NCI-H146 treated with DMSO at 0.1 percent for 48 hours (cell line): Measurements from ENCODE around the gene TMTC1.
"Not testable (repeated sequence)": the region's sequence is repeated elsewhere in the genome, so short reads cannot be mapped to it uniquely, and the experiment has no call there.

Experiments
- DNase-seq: peaks from one replicate; lab custom pipeline; 2025; ENCODE audit not compliant: unreplicated experiment; lab: John Stamatoyannopoulos, UW

Gene TMTC1

DNA sequence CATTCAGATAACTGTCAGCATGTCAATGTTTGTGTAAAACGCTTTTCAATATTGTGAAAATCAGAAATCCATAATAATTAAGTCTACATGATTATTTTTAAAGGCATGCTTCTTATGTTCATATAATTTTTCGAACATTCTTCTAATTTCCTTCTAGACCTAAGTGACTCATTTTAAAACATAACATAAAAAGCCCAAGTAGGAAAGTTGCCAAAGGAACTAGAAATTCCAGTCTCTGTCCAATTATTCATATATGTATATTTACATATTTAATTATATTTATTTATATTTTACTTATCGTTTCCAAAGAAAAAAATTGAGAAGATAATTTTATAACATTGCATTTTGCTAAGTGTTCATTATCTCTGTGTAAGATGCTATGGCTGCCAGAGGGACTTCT, 110.4 kb downstream of the TMTC1 start:
- DNase-seq: no peak

DNA sequence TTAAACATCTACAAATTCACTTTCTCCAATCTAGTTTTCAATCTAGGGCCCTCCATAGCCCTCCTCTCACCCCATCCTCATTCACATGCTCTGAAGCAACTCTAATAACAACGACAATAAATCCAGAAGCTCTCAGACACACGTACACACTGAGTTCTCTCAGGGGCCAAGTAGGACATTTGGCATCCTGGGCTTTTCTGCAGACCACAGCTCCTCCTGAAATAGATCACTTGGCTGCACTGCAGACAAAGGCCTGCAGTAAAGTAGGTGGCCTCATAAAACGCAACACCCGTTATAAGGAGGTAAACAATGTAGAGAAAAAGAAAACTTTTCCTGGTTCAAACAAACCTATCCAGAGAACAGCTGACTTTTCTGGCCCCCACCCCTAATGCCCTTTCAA, 111.2 kb downstream of the TMTC1 start:
- DNase-seq: no peak

DNA sequence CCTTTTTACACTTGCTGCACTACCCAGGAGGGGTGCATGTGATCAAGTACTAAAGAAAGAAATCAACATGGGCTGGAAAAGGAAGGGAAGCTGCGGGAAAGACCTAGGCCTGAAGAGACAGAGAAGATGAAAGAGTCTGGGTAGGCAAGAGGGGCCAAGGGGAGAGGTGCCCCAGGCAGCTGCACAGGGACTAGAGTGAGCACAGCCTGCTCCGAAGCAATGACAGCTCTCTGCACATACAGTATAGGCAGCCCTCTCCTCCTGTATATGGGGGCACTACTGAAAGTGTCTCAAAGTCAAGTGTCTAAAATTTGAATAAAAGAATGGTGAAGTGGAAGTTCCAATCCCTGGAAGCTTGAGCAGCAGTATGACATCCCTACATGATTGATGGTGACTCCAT, 112.0 kb downstream of the TMTC1 start:
- no peak for DNase-seq

DNA sequence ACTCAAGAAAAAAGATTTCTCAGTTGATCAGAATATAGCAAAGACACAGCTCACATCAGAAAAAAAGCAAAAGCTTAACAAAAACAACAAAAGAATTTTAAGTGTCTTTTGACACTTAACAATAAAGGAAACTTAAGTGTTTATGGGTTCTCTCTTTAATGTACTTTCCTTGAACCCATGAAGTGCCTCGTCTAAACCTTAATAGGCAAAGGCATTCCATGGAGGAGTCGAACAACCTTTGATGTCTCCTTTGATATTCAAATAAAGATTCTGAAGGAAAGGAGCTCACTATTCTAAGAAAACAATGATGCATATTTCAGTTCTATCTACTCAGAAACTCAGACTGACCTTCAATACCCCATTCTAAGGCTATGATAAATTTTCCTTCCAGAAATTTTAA, 116.7 kb downstream of the TMTC1 start:
- no peak for DNase-seq

DNA sequence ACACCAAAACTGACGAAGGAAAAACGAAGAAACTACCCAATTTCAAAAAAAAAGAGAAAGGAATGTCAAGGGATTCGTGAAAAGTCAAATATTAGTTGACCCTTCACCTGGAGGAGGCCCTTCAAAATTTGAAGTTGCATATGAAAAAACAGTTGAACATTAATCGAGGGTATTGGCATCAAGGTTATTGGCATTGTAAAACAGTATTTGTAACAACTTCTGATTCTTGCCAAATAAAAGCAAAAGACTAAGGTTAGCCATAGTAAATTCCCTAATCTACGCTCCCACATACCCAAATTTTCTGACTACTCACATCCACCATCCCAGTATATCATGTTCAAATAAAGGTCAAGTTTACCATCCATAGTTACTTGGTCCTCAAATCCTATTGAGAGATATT, 118.6 kb downstream of the TMTC1 start:
- DNase-seq: no peak

DNA sequence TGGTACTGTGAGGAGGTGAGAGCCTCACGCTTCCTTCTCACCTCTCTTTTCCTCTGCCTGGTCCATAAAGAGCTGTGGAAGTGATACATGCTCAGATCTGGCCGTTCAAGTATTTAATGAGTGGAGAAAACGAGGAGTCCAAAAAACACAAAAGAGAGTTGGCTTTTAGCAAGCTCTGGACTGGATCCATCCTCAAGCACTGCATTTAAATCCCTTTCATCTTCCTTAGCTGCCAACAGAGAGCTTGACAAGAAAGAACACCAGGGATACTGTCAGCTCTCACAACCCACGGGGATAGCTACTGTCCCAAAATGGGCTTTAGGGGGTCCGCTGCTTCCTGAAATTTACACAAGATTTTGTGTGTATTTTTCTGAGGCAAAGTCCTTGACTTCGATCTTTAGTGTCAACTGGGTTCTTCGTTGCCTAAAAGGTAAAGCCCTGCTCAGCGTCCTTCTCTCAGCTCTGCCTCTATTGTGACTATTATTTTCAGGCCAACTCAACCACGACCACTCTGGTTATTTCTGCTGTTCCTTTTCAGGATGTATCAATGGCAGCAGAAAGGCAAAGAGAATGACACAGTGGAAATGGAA, 120.9 kb downstream of the TMTC1 start:
- DNase-seq: no peak

DNA sequence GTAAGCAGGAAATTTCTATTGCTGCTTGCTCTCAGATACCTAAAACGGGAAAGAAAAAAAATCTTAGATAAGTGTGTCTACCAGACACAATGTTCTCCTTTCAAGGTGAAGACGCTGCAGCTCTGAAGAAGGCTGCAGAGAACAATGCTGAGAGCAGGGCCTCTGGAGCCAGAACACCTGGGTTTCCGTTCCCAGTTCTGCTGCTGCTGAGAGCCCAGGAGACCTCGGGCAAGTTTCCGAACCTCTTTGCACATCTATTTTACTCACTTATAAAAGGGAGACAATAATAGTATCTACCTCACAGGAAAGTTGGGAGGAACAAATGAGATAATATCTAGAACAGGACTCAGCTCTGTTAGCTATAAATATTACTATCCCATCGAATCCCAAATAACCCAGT, 122.9 kb downstream of the TMTC1 start:
- DNase-seq: no peak

DNA sequence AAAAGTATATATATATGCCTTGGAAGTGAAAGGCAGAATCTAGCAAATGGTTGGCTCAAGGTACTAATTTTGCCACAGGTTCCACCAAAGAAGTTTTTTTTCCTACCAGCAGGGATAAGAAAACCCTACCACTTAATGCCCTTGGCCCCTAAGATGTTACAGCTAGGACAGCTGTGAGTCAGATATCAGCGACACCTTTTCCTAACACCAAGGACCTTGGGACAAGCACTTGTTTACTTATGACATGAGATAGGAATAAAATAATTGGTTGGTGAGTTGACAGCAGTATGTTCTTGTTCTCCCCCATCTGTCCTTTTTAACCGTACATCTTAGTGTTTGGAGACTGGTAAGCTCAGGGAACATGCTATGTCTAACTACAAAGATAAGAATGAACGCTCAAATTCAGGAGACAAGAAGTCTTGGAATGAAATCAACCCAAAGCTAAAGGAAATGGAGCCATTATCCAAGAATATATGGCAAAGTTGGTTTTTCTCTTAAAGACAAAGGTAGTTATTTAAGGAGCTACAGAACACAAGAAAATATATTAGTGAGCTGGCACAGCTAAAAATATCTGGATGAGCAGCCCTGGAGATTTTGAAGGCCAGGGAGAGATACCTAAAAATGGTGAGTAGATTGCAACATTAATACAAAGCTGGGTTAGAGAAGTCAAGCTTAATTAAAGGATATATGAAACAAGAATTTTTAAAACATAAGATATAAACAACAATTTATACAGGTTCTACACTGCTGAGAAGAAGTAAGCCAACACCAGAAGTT, 126.8 kb downstream of the TMTC1 start:
- DNase-seq: no peak

DNA sequence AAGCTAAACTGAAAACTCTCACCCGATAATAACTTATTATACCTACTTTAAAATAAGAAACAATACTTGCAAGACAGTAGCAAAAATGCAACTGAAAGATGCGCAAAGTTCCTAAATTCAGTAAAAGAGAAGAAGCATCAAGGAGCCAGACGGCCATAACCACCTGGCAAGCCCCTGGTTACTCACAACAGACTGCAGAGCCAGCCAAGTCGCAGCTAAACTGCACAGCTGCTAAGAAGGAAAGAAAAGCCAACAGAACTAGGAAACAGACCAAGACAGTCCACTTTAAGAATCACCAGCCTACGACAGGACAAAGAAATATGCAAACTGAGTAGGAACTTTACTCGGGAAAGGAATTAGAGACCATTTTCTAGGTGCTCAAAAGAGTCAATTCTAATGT, 127.9 kb downstream of the TMTC1 start:
- no peak for DNase-seq

DNA sequence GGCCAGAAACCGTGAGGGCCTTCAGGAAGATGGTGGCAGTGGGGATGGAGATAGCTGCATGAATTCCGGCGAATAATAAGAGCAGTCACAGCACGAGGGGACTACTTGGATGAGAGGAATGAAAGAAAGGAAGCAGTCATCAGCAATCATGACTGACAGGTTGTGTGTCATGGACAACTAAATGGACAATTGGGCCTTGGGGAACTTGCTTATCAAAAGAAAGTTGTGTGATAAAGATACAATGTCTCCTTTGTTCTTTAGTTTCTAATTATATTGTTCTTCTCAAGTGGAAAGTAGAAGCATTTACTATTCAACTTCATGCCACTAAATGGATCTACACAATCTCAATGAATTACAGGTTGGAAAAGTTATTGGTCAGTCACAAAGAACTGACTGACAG, 130.5 kb downstream of the TMTC1 start:
- no peak for DNase-seq

DNA sequence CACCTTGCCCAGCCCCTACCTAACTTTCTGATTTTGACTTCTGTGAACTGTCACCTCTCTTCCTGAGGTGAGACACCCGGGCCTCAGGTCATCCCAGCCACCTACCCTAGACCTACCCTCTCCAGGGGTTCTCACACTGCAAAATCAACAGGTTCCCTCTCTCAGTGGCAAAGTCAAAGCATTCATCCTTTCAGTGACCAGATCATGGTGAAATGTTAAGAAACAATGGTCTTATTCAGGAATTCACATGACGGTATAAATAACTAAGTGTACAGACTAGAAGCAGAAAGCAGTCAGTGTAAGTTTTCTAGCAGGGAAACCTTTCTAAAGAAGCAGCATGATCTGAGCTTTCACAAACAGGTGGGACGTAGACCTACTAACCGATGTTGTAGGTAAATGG, 133.4 kb downstream of the TMTC1 start:
- no peak for DNase-seq

DNA sequence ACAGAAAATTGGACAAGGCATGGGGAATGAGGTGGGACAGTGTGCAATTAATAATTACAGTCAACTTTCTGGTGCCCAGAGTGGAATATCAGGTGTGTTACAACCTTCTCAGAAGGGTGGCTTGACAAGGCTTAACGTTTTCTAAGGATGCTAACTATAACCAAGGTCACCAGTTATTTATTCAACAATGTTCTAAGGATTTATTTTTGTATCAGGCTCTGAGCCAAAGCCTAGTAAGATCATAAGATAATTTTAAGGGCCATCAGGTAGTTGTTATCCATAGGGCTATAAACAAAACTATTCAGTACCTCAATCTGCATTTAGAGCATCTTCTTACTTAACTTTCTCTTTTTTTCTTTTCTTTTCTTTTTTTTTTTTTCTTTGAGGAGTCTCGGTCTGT, 134.0 kb downstream of the TMTC1 start:
- no peak for DNase-seq

DNA sequence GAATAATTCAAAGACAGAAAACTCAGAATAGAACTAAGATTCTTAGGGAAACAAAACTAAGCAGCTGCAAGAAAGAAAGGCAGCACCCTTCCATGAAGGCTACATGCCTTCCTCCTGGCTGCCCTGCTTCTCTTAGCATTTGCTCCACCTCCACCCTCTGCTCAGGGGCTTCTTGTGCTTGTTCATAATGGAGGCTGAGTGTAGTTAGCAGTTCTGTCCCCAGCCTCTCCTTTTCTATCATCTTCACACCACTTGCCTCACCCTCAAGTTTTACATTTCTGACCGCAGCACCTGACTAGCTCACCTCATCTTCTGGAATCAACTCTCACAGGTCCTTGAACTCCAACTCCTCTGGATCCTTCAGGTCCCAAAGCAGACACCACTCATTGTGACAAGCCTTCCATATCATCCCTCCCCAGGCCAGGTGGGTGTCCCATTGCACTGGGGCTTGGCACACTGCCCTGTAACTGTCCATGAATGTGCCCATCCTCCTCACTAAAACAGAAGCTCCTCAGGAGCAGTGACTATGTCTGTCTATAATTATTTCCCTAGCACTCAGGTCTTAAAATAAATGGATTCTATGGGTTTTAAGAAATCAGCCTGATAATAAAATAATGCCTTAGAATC, 139.1 kb downstream of the TMTC1 start:
- DNase-seq: no peak

DNA sequence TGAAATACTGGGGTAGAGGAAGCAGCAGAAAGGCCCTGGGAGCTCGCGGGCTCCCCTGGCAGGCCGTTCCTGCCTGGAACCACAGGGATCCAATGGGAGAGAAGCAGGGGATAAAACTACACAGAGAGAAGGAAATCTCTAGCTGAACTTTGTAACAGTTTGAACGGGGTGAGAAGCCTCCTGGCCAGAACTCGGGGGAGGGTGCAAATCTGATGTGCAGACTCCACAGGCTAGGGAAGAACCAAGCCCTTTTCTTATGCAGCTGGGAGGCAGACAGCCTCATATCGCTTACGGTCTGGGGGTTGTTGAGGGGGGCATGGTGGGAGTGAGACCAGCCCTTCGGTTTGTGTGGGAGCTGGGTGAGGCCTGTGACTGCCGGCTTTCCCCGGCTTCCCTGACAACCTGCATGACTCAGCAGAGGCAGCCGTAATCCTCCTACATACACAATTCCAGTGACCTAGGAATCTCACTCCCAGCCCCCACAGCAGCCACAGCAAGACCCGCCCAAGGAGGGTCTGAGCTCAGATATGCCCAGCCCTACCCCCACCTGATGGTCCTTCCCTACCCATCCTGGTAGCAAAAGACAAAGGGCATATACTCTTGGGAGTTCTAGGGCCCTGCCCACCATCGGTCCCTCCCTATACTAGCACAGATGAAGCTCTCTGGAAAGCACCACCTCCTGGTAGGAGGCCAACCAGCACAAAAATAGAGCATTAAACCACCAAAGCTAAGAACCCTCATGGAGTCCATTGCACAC, 143.0 kb downstream of the TMTC1 start:
- DNase-seq: no peak

DNA sequence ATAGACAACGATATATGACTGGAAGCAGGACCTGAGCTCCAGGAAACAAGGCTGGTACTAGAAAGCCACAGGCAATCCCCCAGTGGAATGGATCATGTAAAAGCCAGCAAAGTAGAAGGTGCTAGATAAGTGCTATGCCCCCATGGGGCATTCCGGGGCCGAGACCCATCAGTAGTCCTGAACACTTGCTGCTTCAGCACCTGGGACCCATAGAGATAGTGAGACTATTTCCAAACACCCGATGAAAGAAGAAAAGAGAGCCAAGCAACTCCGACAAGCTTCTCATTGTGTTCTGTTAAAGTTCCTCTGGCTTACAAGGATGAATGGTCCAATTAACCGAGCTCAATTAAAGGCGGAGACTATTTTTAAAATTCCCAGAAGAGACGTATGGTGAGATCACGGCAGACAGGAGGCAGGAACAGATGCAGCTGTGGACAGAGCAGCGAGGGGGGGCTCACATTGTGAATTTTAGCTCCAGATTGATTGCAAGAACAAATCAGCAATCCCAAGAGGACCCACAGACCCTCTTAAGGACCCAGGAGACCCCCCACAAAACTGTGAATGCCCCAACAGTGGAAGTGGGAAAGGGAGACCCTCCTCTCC, 143.7 kb downstream of the TMTC1 start:
- no peak for DNase-seq

DNA sequence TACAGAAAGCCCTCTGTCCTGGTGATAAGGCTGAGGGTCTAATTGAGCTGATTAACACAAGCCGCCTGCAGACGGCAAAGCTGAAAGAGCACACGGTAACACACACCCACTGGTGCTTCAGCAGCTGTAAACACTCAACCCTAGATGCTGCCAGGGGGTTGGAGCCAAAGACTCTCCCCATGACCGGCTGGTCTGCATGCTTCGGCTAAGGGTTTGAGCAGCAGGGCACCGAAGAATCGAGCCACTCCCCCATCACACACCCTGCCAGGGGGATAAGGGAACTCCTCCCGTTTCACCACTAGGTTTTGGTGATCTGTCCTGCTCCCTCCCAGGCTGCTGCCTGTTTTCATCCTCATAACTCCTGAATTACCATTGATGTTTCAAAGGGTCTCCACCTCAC, 145.2 kb downstream of the TMTC1 start:
- no peak for DNase-seq

DNA sequence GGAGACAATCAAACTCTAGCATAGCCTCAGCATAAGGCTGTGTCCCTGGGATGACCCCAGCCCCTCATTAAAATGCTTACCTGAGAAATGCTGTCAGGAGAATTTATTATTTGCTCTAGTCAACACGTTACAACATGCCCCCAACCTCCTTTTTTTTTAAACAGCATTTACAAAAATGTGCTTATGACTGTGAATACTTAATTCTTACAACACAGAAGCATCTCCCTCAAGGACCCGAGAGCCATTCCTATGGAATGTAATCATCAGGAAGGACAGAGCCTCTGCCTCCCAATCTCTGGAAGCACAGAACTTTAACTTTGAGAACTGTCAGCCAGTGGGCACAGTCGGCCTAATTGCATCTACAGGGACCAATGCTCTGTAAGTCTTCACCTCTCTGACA, 149.7 kb downstream of the TMTC1 start:
- DNase-seq: no peak

DNA sequence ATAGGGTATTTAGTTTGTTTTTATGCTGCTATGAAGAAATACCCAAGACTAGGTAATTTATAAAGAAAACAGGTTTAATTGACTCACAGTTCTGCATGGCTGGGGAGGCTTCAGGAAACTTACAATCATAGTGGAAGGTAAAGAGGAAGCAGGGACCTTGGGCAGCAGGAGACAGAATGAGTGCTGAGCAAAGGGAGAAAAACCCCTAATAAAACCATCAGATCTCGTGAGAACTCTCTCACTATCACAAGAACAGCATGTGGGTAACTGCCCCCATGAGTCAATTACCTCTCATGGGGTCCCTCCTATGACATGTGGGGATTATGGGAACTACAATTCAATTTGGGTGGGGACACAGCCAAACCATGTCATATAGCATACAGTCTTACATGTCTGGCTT, 153.6 kb downstream of the TMTC1 start:
- DNase-seq: not testable (repeated sequence)

DNA sequence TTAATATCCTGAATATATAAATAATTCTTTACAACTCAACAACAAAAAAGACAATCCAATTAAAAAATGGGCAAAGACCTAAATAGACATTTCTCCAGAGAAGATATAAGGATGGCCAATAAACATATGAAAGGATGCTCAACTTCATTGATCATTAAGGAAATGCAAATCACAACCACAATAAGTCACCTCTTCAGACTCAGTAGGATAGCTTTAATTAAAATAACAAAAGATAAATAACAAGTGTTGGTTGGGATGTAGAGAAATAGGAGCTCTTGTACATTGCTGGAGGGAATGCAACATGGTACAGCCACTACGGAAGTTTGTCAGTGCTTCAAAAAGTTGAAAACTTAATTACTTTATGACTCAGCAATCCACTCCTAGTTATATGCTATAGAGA, 156.5 kb downstream of the TMTC1 start:
- DNase-seq: no peak

DNA sequence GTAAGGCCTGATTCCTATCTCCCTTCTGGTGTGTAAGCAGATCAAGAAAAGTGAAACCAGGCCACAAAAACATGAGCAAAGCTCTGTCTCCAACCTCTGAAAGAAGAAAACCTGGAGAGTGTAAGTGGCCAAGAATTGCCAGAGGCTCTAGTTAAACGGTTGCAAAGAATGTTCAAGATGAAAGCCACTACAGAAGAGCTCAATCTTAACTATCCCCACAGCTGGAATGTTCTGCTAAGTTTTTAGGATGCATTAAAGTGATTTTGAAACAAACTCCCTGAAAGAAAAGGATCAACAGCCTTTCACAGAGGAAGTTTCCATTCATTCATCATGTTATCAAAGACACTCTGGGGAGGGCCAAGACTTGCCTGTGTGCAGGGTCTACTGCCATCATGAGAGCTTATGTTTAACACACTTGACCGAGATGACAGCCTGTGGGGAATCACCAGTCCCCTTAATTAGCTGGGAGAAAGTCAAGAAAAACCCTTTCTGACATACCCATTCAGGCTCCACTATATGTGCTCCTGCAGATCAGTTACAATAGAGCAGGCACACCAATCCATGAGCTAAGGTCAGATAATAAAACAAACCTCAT, 158.3 kb downstream of the TMTC1 start:
- DNase-seq: no peak

DNA sequence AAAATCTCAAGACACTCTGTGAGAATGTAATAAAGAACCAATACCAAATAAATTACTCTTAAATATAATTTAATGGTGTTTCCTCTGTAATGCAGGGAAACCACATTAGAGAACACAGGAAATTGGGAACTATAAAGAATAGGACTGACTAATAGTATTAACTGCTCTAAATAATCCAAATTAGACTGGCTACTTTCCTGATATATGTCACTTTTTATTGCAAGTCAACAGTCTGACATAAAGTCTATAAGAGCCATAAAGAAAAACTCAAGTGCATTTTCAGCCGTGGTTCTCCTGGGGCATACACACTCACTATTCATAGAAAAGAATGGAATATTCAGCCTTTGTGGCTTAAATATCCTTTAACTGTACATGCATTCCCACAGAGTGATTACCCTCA, 161.5 kb downstream of the TMTC1 start:
- no peak for DNase-seq
